DND-41 (cell line): Measurements from ENCODE around the gene ANGPTL3.

ENCODE experiments used
- ATAC-seq: fragments of 200-7000 bp; cut with Tn5 transposase; 3 replicates; pipeline ENCODE4 v1.9.1; 2021; ENCODE audit warnings: low read depth; ENCODE audit not compliant: insufficient read depth
- DNase-seq: peaks from one replicate; pipeline ENCODE4 v3.0.0-alpha.2; 2020
- H2AFZ ChIP-seq: 2 replicates; pipeline ENCODE4 v1.6.0; 2012; ENCODE audit warnings: low read depth, low read length
- H3K27ac ChIP-seq: 2 replicates; pipeline ENCODE4 v1.5.1; 2012; ENCODE audit warnings: low read length, inconsistent platforms
- H3K27me3 ChIP-seq: fragments of 200-600 bp; sonication (generic); 2 replicates; pipeline ENCODE4 v1.6.0; 2012; ENCODE audit warnings: low read length, mild to moderate bottlenecking, inconsistent platforms; ENCODE audit not compliant: insufficient read depth, poor library complexity
- H3K36me3 ChIP-seq: 2 replicates; pipeline ENCODE4 v1.5.1; 2012; ENCODE audit warnings: low read length, inconsistent platforms; ENCODE audit not compliant: insufficient read depth
- H3K4me1 ChIP-seq: 2 replicates; pipeline ENCODE4 v1.5.1; 2012; ENCODE audit warnings: mild to moderate bottlenecking, low read length; ENCODE audit not compliant: insufficient read depth
- H3K4me2 ChIP-seq: 2 replicates; pipeline ENCODE4 v1.6.0; 2012; ENCODE audit warnings: mild to moderate bottlenecking, moderate library complexity, low read length, inconsistent platforms; ENCODE audit not compliant: insufficient read depth
- H3K4me3 ChIP-seq, 2 experiments: fragments of 200-600 bp in 1 of 2; shearing (Covaris generic) in 1 of 2; 2 replicates each; pipeline ENCODE4 v1.5.1; 2012 to 2016; ENCODE audit warnings: inconsistent platforms in 2 of 2, low read length in 2 of 2, mild to moderate bottlenecking in 2 of 2, low read depth in 1 of 2, moderate library complexity in 1 of 2
- H3K79me2 ChIP-seq: 2 replicates; pipeline ENCODE4 v1.6.0; 2012; ENCODE audit warnings: low read length, inconsistent platforms; ENCODE audit not compliant: insufficient read depth
- H3K9ac ChIP-seq: 2 replicates; pipeline ENCODE4 v1.6.0; 2012; ENCODE audit warnings: low read depth, mild to moderate bottlenecking, inconsistent platforms, low read length, moderate library complexity
- H3K9me3 ChIP-seq: 2 replicates; pipeline ENCODE4 v1.5.1; 2012; ENCODE audit warnings: low read length, moderate library complexity, mild to moderate bottlenecking, inconsistent platforms; ENCODE audit not compliant: insufficient read depth, severe bottlenecking
- H4K20me1 ChIP-seq: 2 replicates; pipeline ENCODE4 v1.6.0; 2012; ENCODE audit warnings: low read length; ENCODE audit not compliant: insufficient read depth
- CTCF ChIP-seq: IDR thresholded peaks from 2 replicates; pipeline ENCODE4 v1.5.1; 2012; ENCODE audit warnings: borderline replicate concordance, low read length, moderate library complexity, mild to moderate bottlenecking; ENCODE audit not compliant: poor library complexity, severe bottlenecking; ENCODE audit errors: extremely low read depth
- EZH2 ChIP-seq: IDR thresholded peaks from 3 replicates; pipeline ENCODE4 v1.6.1; 2012; ENCODE audit warnings: borderline replicate concordance, low read depth, mild to moderate bottlenecking, moderate library complexity, low read length, inconsistent platforms; ENCODE audit not compliant: severe bottlenecking

The ANGPTL3 gene

GRCh38 chr1:62613325-62613727, 16.0 kb downstream of the ANGPTL3 start:
- H3K27ac ChIP-seq = no peak overlapping the region
- no peaks in the 10 kb centered on the region; the same call in none of the 2 replicates for H3K36me3 ChIP-seq
- ATAC-seq (no peak), DNase-seq (no peak)
- no peaks in the 10 kb centered on the region for H3K4me1 ChIP-seq
- H3K4me3 ChIP-seq = no peak overlapping the region
- H3K9ac ChIP-seq = no peak overlapping the region
- H3K4me2 ChIP-seq = no peak overlapping the region
- no peak overlapping the region for H2AFZ ChIP-seq
- no peaks in the 10 kb centered on the region for H3K27me3 ChIP-seq
- no peaks in the 10 kb centered on the region for H4K20me1 ChIP-seq
- H3K9me3 ChIP-seq = no peaks in the 10 kb centered on the region
- H3K79me2 ChIP-seq = no peaks in the 10 kb centered on the region
- no peak for TF ChIP-seq CTCF
- no peak for TF ChIP-seq EZH2

- DNase-seq (no peak), ATAC-seq (no peak)
- H2AFZ ChIP-seq = no peak overlapping the region
- no peak overlapping the region for H3K27ac ChIP-seq
- no peaks in the 10 kb centered on the region for H3K79me2 ChIP-seq
- no peak overlapping the region for H3K9ac ChIP-seq
- no peaks in the 10 kb centered on the region; the same call in none of the 2 replicates for H3K36me3 ChIP-seq
- H3K27me3 ChIP-seq = no peaks in the 10 kb centered on the region
- H3K4me3 ChIP-seq = no peak overlapping the region
- H4K20me1 ChIP-seq = no peaks in the 10 kb centered on the region
- H3K9me3 ChIP-seq = no peaks in the 10 kb centered on the region
- no peak for TF ChIP-seq EZH2
- TF ChIP-seq CTCF = no peak
- H3K4me2 ChIP-seq = no peak overlapping the region
- no peaks in the 10 kb centered on the region for H3K4me1 ChIP-seq
Observed at GRCh38 chr1:62613890-62614289, 16.6 kb downstream of the ANGPTL3 start.

- ATAC-seq (no peak; the same call in 2 of the 3 replicates), DNase-seq (no peak)
- Histone ChIP-seq H2AFZ (no peak overlapping the region), H3K4me3 (no peak overlapping the region), H3K27me3 (no peaks in the 10 kb centered on the region), H3K4me1 (no peaks in the 10 kb centered on the region), H3K79me2 (no peaks in the 10 kb centered on the region), H3K36me3 (peaks cover 6% of the 10 kb centered on the region; the same call in 1 of the 2 replicates), H3K27ac (no peak overlapping the region), H3K9me3 (no peaks in the 10 kb centered on the region), H4K20me1 (no peaks in the 10 kb centered on the region), H3K4me2 (no peak overlapping the region), H3K9ac (no peak overlapping the region)
- no peak for TF ChIP-seq CTCF
- TF ChIP-seq EZH2 = no peak
Observed at GRCh38 chr1:62621907-62622306, 24.6 kb downstream of the ANGPTL3 start.

- no peaks in the 10 kb centered on the region for H3K9me3 ChIP-seq
- no peaks in the 10 kb centered on the region for H3K79me2 ChIP-seq
- H3K4me2 ChIP-seq = no peak overlapping the region
- no peak for ATAC-seq
- no peak for DNase-seq
- H3K9ac ChIP-seq = no peak overlapping the region
- H4K20me1 ChIP-seq = no peaks in the 10 kb centered on the region
- no peak overlapping the region for H3K27ac ChIP-seq
- TF ChIP-seq EZH2 = no peak
- no peak for TF ChIP-seq CTCF
- H3K27me3 ChIP-seq = no peaks in the 10 kb centered on the region
- no peak overlapping the region for H3K4me3 ChIP-seq
- no peak overlapping the region for H2AFZ ChIP-seq
- H3K4me1 ChIP-seq = no peaks in the 10 kb centered on the region
- H3K36me3 ChIP-seq = peaks cover 19% of the 10 kb centered on the region
Observed at GRCh38 chr1:62625415-62625814, 28.1 kb downstream of the ANGPTL3 start.
